Stimulated activated naive CD8-positive, alpha-beta T cell treated with anti-CD3 and anti-CD28 coated beads, Interleukin-15, Interleukin-2, amounts not matched to agents 100 ng/mL and 50 ng/mL, for 24 hours (primary cell): ENCODE results near the gene CHRM5.
A peak's percentile ranks its signal among the peaks of the same experiment; 100 is the strongest.
"Not testable (repeated sequence)": the region's sequence is repeated elsewhere in the genome, so short reads cannot be mapped to it uniquely, and the experiment has no call there.

Experiments used
- H3K27ac Mint-ChIP-seq: one replicate; pipeline ENCODE4 v1.8.0; 2021; ENCODE audit warnings: mild to moderate bottlenecking, mixed read lengths
- H3K27me3 Mint-ChIP-seq: one replicate; pipeline ENCODE4 v1.8.0; 2021; ENCODE audit warnings: mixed read lengths
- H3K36me3 Mint-ChIP-seq: one replicate; pipeline ENCODE4 v1.8.0; 2021; ENCODE audit warnings: low read depth, mixed read lengths
- H3K4me1 Mint-ChIP-seq: one replicate; pipeline ENCODE4 v1.8.0; 2021; ENCODE audit warnings: low read depth, mixed read lengths
- H3K4me3 Mint-ChIP-seq: one replicate; pipeline ENCODE4 v1.8.0; 2021; ENCODE audit warnings: mild to moderate bottlenecking, mixed read lengths
- H3K9me3 Mint-ChIP-seq: one replicate; pipeline ENCODE4 v1.8.0; 2021; ENCODE audit warnings: mixed read lengths

The CHRM5 gene

DNA sequence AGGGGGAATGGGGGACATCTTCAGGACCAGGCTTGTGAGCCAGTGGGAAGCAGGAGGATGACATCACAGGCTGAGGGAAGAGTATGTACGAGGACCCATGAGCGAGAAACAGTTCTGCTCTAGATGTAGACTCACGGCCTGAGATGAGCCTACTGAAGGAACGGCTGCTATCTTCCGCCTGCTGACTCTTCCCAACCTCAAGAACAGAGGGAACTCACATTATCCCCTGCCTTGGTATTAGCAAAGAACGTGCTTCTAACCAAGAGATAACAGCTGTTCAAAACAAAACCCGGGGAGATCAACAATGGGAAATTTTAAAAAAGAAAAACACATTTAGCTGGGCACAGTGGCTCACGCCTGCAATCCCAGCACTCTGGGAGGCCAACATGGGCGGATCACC is 45.4 kb downstream of the CHRM5 start:
- H3K36me3 Mint-ChIP-seq: peaks cover 4% of the 10 kb centered on the region
- no peak overlapping the region for H3K4me3 Mint-ChIP-seq
- H3K27me3 Mint-ChIP-seq: no peaks in the 10 kb centered on the region
- no peaks in the 10 kb centered on the region for H3K9me3 Mint-ChIP-seq
- H3K4me1 Mint-ChIP-seq: peaks cover 13% of the 10 kb centered on the region
- H3K27ac Mint-ChIP-seq: no peak overlapping the region

DNA sequence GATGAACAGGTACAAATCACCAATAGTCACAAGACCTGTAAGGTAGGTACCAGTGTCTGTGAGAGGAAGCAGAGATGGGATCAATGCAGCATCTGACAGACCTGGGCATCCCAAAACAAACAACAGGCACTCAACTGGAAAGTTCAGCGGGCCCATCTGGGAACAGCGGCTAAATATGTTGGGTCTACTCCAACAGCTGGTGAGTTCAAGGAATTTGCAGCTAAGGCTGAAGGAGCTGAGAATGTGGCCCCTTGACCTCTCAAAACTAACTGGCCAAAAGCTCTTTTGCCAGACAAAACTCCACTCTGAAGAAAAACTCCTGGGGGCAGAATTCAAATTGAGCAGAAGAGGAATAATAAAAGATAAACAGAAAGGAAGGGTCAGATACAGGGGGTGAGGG is 46.3 kb downstream of the CHRM5 start:
- Mint-ChIP-seq H3K4me1 (peaks cover 15% of the 10 kb centered on the region), H3K27ac (no peak overlapping the region), H3K36me3 (peaks cover 4% of the 10 kb centered on the region), H3K4me3 (no peak overlapping the region), H3K27me3 (no peaks in the 10 kb centered on the region), H3K9me3 (no peaks in the 10 kb centered on the region)

DNA sequence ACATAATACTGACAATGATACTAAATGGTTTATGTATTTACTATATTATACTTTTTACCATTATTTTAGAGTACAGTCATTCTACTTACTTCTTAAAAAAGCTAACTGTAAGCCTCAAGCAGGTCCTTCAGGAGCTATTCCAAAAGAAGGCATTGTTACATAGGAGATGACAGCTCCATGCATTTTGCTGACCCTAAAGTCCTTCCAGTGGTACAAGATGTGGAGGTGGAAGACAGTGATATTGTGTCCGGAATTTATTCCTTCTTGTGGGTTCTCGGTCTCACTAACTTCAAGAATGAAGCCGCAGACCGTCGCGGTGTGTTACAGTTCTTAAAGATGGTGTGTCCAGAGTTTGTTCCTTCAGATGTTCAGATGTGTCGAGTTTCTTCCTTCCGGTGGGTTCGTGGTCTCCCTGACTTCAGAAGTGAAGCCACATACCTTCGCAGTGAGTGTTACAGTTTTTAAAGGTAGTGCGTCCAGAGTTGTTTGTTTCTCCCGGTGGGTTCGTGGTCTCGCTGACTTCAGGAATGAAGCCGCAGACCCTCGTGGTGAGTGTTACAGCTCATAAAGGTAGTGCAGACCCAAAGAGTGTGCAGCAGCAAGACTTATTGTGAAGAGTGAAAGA is 49.8 kb downstream of the CHRM5 start:
- Mint-ChIP-seq H3K36me3 (peaks cover 11% of the 10 kb centered on the region), H3K27me3 (no peaks in the 10 kb centered on the region), H3K9me3 (no peaks in the 10 kb centered on the region), H3K27ac (peak overlapping the region; percentile 49), H3K4me1 (peaks cover 15% of the 10 kb centered on the region), H3K4me3 (peak overlapping the region; percentile 62)

- not testable (repeated sequence) for H3K9me3 Mint-ChIP-seq, H3K27me3 Mint-ChIP-seq
- Mint-ChIP-seq H3K4me1 (peaks cover 15% of the 10 kb centered on the region), H3K4me3 (peak overlapping the region; percentile 62), H3K27ac (peak overlapping the region; percentile 49), H3K36me3 (peaks cover 11% of the 10 kb centered on the region)
These were observed 50.4 kb downstream of the CHRM5 start for GRCh38 chr15:34018738-34019137.

- no peak overlapping the region for H3K4me3 Mint-ChIP-seq
- no peak overlapping the region for H3K27ac Mint-ChIP-seq
- peaks cover 11% of the 10 kb centered on the region for H3K36me3 Mint-ChIP-seq
- peaks cover 15% of the 10 kb centered on the region for H3K4me1 Mint-ChIP-seq
- H3K27me3 Mint-ChIP-seq: no peaks in the 10 kb centered on the region
- no peaks in the 10 kb centered on the region for H3K9me3 Mint-ChIP-seq
These were observed 51.2 kb downstream of the CHRM5 start for GRCh38 chr15:34019369-34019990.

- Mint-ChIP-seq H3K4me1 (peaks cover 10% of the 10 kb centered on the region), H3K36me3 (peaks cover 12% of the 10 kb centered on the region), H3K9me3 (no peaks in the 10 kb centered on the region), H3K4me3 (no peak overlapping the region), H3K27ac (no peak overlapping the region), H3K27me3 (no peaks in the 10 kb centered on the region)
These were observed 55.6 kb downstream of the CHRM5 start for GRCh38 chr15:34023907-34024306.

- Mint-ChIP-seq H3K4me3 (no peak overlapping the region), H3K9me3 (no peaks in the 10 kb centered on the region), H3K27ac (no peak overlapping the region), H3K27me3 (no peaks in the 10 kb centered on the region), H3K36me3 (peaks cover 12% of the 10 kb centered on the region), H3K4me1 (peaks cover 9% of the 10 kb centered on the region)
These were observed 57.0 kb downstream of the CHRM5 start for GRCh38 chr15:34025252-34025651.

DNA sequence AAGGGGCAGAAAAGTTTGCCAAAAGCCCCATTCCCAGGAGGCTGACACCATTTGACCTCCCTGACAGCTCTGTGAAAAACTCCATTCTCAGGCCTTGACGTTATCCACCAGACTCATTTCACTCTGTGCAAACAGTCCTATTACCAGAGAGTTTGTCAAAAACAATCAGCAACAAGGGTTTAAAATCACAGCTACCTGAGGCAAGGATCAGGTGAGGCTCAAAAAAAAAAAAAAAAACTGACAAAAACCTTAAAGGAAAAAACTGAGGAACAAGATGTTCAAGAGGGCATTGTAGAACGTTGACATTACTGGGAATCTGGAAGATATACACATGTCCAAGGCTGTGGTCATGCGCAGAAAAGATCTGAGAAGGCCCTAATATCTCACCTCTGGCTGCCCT is 59.3 kb downstream of the CHRM5 start:
- Mint-ChIP-seq H3K27me3 (no peaks in the 10 kb centered on the region), H3K4me1 (peaks cover 16% of the 10 kb centered on the region), H3K36me3 (peaks cover 6% of the 10 kb centered on the region), H3K9me3 (no peaks in the 10 kb centered on the region), H3K4me3 (no peak overlapping the region), H3K27ac (no peak overlapping the region)

DNA sequence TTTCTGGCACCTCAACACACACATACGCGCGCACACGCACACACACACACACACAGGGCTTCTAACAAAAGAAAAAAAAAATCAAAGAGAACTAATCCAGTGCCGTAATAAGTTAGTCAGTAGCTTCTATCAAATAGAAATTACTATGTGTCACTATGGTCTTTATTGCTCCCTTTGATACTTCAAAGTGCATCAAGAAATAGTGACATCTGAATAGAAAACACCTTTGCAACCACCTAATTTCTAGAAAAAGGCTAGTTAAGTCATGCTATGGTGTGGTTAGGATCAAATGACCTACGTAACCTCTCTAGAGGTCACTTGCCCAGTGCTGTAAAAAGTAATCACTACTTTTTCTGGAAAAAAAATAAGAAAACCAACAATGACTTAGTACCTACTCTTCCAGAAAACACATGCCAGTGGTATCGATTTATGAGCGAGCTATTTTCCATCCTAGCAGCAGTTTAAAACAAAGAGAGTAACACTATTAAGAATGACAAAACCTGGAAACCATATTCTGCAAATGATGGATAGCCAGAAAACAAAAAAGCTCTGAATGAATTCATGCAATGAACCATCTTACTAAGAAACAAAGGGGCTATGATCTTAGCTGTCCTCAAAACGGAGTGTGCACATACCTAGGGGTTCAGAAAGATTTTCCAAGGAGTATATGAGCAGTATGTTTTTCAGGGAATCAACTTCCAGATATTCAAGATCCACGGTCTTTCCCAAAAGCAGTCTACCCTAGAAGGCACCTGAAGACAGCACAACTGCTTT is 63.9 kb downstream of the CHRM5 start:
- H3K4me3 Mint-ChIP-seq: no peak overlapping the region
- H3K9me3 Mint-ChIP-seq: no peaks in the 10 kb centered on the region
- peaks cover 6% of the 10 kb centered on the region for H3K36me3 Mint-ChIP-seq
- H3K4me1 Mint-ChIP-seq: peaks cover 11% of the 10 kb centered on the region
- H3K27me3 Mint-ChIP-seq: no peaks in the 10 kb centered on the region
- no peak overlapping the region for H3K27ac Mint-ChIP-seq

DNA sequence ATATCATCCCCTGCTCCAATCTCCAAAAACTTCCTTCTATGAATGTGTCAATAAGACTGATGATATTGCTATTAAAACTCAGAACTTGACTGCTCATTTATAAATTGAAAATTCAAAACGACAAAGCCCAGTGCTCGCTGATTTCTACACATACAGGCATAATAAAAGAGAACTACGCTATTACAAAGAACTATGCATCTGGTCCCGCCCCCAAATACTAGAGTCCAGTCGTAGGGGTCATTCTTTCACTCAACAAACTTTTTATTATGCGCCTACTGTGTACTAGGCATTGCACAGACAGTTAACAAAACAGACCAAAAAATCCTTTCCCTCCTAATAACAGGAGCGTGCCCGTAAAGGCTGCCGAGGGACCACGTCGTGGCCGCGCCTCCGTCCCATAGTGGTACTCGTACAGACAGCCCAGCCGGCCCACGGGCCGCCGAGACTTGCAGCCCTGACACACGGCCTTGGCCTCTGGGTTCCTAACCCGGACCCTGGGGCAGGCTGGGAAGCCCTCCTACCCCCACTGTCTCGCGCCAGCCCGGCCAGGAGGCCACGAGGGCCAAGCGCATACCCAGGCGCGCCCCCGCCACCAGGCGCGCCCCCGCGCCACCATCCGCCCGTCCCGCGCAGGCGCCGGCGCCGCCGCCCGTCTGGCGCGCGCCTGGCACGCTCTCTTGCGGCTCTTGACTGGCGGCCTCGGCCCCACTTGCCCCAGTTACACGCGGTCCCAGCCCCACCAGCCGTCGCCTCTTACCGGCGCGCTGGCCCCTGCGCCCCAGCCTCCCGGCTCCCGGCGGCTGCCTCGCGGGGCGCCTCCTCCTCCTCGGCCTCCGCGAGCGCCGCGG is 70.0 kb downstream of the CHRM5 start:
- peak overlapping the region; percentile 93 for H3K27ac Mint-ChIP-seq
- H3K4me1 Mint-ChIP-seq: peaks cover 21% of the 10 kb centered on the region
- no peaks in the 10 kb centered on the region for H3K27me3 Mint-ChIP-seq
- peak overlapping the region; percentile 90 for H3K4me3 Mint-ChIP-seq
- no peaks in the 10 kb centered on the region for H3K9me3 Mint-ChIP-seq
- no peaks in the 10 kb centered on the region for H3K36me3 Mint-ChIP-seq

DNA sequence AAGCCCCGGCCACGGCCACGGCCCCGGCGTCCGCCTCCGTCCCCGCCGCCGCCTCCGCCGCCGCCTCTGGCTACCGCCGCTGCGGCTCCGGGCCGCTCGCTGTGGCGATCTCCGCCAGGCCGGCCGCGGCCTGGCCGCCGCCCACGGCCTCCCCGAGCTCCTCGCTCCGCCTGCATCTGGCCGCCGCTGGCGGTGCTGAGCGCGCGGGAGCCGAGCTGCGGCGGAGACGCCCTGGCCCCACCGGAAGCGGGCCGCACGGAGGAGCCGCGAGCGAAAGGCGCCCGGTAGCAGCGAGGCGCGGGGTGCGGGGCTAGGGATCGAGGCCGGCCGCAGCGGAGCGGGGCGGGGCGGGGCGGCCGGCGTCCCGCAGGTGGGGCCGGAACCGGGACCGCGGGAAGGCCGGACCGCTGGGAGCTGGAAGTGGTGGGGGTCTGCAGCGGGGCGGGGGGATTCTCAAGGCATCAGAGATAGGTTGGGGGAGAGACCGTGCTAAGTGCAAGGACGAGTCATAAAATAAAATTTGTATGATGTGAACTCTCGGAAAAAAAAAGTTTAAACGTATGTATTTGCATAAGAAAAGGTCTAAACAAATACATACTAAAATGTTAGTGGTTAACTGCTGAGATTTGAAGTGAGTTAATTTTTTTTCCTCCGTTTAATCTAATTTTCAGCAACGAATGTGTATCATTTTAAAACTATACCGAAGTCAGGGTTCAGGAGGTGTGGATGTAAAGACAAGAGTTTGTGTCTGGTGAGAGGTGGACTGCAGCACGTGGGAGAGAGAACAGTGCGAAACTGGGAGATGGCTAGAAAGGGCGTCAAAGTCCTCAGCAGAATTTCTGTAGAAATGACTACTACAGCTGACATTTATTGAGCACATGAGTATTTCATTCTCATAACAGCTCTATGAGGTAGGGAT is 70.8 kb downstream of the CHRM5 start, which contains the start of gene AVEN:
Gene AVEN, minus strand, starts transcription at position 334 of the 919 bp plus-strand sequence. Its CDS starts 158 bp downstream, at position 176.
- no peaks in the 10 kb centered on the region for H3K36me3 Mint-ChIP-seq
- H3K27me3 Mint-ChIP-seq: no peaks in the 10 kb centered on the region
- peaks cover 27% of the 10 kb centered on the region for H3K4me1 Mint-ChIP-seq
- H3K4me3 Mint-ChIP-seq: peak within 1 kb of the TSS; percentile 90
- H3K9me3 Mint-ChIP-seq: no peaks in the 10 kb centered on the region
- peak within 1 kb of the TSS; percentile 96 for H3K27ac Mint-ChIP-seq

- H3K4me1 Mint-ChIP-seq: peaks cover 28% of the 10 kb centered on the region
- H3K36me3 Mint-ChIP-seq: no peaks in the 10 kb centered on the region
- peak overlapping the region; percentile 96 for H3K27ac Mint-ChIP-seq
- H3K9me3 Mint-ChIP-seq: no peaks in the 10 kb centered on the region
- H3K4me3 Mint-ChIP-seq: peak overlapping the region; percentile 86
- no peaks in the 10 kb centered on the region for H3K27me3 Mint-ChIP-seq
These were observed 71.5 kb downstream of the CHRM5 start for GRCh38 chr15:34039790-34040113.

- H3K9me3 Mint-ChIP-seq: no peaks in the 10 kb centered on the region
- no peak overlapping the region for H3K27ac Mint-ChIP-seq
- H3K36me3 Mint-ChIP-seq: no peaks in the 10 kb centered on the region
- peaks cover 20% of the 10 kb centered on the region for H3K4me1 Mint-ChIP-seq
- H3K27me3 Mint-ChIP-seq: no peaks in the 10 kb centered on the region
- no peak overlapping the region for H3K4me3 Mint-ChIP-seq
These were observed 75.1 kb downstream of the CHRM5 start for GRCh38 chr15:34043391-34043790.

GRCh38 chr15:34043813-34044212 is 75.5 kb downstream of the CHRM5 start:
- H3K9me3 Mint-ChIP-seq: no peaks in the 10 kb centered on the region
- peaks cover 20% of the 10 kb centered on the region for H3K4me1 Mint-ChIP-seq
- no peaks in the 10 kb centered on the region for H3K36me3 Mint-ChIP-seq
- no peaks in the 10 kb centered on the region for H3K27me3 Mint-ChIP-seq
- no peak overlapping the region for H3K4me3 Mint-ChIP-seq
- no peak overlapping the region for H3K27ac Mint-ChIP-seq
